GM23338 (cell line): ENCODE results near the gene SUSD2. TPM values are rescaled to one million over a fixed set of nuclear protein-coding genes. Genes with fewer than 3 reads are reported as not detected.

Experiments used
- CREB1 ChIP-seq: fragments of 250-450 bp; sonication (Bioruptor Pico); IDR thresholded peaks from 2 replicates; pipeline ENCODE4 v1.5.0; 2020; ENCODE audit warnings: low read depth, mild to moderate bottlenecking, moderate library complexity
- ETS1 ChIP-seq: IDR thresholded peaks from 2 replicates; pipeline ENCODE4 v1.6.1; 2016; ENCODE audit warnings: antibody characterized with exemption
- EZH2 ChIP-seq: fragments of 200-600 bp; sonication (generic); IDR thresholded peaks from one replicate; pipeline ENCODE4 v1.8.0; 2017; ENCODE audit warnings: antibody characterized with exemption, mild to moderate bottlenecking, low read depth; ENCODE audit not compliant: unreplicated experiment
- JUNB ChIP-seq: IDR thresholded peaks from one replicate; pipeline ENCODE4 v1.6.1; 2016; ENCODE audit warnings: antibody characterized with exemption; ENCODE audit not compliant: unreplicated experiment
- NANOG ChIP-seq: IDR thresholded peaks from 2 replicates; pipeline ENCODE4 v1.6.1; 2016; ENCODE audit warnings: antibody characterized with exemption, borderline replicate concordance
- POLR2AphosphoS5 ChIP-seq: IDR thresholded peaks from 2 replicates; pipeline ENCODE4 v1.6.1; 2016; ENCODE audit warnings: antibody characterized with exemption, low read depth
- ZNF462 ChIP-seq: fragments of 250-450 bp; sonication (Bioruptor Pico); IDR thresholded peaks from 2 replicates; pipeline ENCODE4 v1.5.0; 2020; ENCODE audit warnings: mild to moderate bottlenecking, moderate library complexity
- polyA plus RNA-seq: library from polyadenylated mRNA; unstranded; fragments of >200 nt; fragmentation: Nextera tagmentation; extraction: Ambion mirVana; gene quantifications from 2 replicates; pipeline ENCODE4 v1.2.1, GENCODE V29; 2016
- total RNA-seq: library from RNA; depleted of rRNA; stranded (reverse); fragments of >200 nt; shearing (Covaris generic); gene quantifications from 2 replicates; pipeline ENCODE4 v1.2.3, GENCODE V29; 2014
- TF ChIP-seq, protein P1 (sequence below), 2 experiments: fragments of 200-600 bp in 1 of 2; sonication (generic) in 1 of 2; conservative IDR thresholded peaks; 2 replicates each; pipeline versions ENCODE4 v1.5.1 to v1.6.1; 2016 to 2017; ENCODE audit warnings: antibody characterized with exemption in 2 of 2, low read depth in 2 of 2, mild to moderate bottlenecking in 2 of 2, moderate library complexity in 1 of 2

SUSD2 gene
- total and polyA plus RNA-seq, 2 experiments from 2014 or later: 0.74 to 2.1 TPM

GRCh38 chr22:24138649-24139420, 42.5 kb upstream of the SUSD2 start (continued):
- TF ChIP-seq ZNF462 (CRISPR knock-in tag) (no peak), POLR2AphosphoS5 (no peak), ETS1 (no peak), CREB1 (CRISPR knock-in tag) (no peak), JUNB (no peak), NANOG (no peak), EZH2 (no peak)
- TF ChIP-seq, protein P1, sequence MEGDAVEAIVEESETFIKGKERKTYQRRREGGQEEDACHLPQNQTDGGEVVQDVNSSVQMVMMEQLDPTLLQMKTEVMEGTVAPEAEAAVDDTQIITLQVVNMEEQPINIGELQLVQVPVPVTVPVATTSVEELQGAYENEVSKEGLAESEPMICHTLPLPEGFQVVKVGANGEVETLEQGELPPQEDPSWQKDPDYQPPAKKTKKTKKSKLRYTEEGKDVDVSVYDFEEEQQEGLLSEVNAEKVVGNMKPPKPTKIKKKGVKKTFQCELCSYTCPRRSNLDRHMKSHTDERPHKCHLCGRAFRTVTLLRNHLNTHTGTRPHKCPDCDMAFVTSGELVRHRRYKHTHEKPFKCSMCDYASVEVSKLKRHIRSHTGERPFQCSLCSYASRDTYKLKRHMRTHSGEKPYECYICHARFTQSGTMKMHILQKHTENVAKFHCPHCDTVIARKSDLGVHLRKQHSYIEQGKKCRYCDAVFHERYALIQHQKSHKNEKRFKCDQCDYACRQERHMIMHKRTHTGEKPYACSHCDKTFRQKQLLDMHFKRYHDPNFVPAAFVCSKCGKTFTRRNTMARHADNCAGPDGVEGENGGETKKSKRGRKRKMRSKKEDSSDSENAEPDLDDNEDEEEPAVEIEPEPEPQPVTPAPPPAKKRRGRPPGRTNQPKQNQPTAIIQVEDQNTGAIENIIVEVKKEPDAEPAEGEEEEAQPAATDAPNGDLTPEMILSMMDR (conservative IDR thresholded peaks at IDR 0.05; ENCODE audit: low read depth in 2 of 2): no peak
